Astrocyte (in vitro differentiated cells and primary cell): ENCODE data around the gene SLC17A2. TPM values are rescaled to one million over a fixed set of nuclear protein-coding genes. Genes with fewer than 3 reads are reported as not detected.

Experiments used
- DNase-seq: peaks from one replicate; pipeline ENCODE4 v3.0.0-alpha.2; 2010; ENCODE audit warnings: low read depth
- FAIRE-seq: peaks from 2 replicates; lab custom pipeline; 2011; peaks lifted over from hg19 to GRCh38; lab: Jason Lieb, UNC
- H2AFZ ChIP-seq: 2 replicates; pipeline ENCODE4 v1.6.0; 2012; ENCODE audit warnings: low read depth, low read length, inconsistent platforms
- H3K27ac ChIP-seq: 2 replicates; pipeline ENCODE4 v1.5.1; 2011; ENCODE audit warnings: low read depth, low read length, inconsistent platforms
- H3K27me3 ChIP-seq: 2 replicates; pipeline ENCODE4 v1.6.0; 2011; ENCODE audit warnings: low read length, inconsistent platforms; ENCODE audit not compliant: insufficient read depth
- H3K36me3 ChIP-seq: 2 replicates; pipeline ENCODE4 v1.5.1; 2011; ENCODE audit warnings: low read length, inconsistent platforms; ENCODE audit not compliant: insufficient read depth
- H3K4me1 ChIP-seq: 2 replicates; pipeline ENCODE4 v1.5.1; 2011; ENCODE audit warnings: low read length, inconsistent platforms; ENCODE audit not compliant: insufficient read depth
- H3K4me2 ChIP-seq: 2 replicates; pipeline ENCODE4 v1.6.0; 2012; ENCODE audit warnings: low read length, inconsistent platforms
- H3K4me3 ChIP-seq: 2 replicates; pipeline ENCODE4 v1.5.1; 2011; ENCODE audit warnings: low read depth, mild to moderate bottlenecking, low read length, inconsistent platforms; ENCODE audit not compliant: insufficient read depth
- H3K79me2 ChIP-seq: 2 replicates; pipeline ENCODE4 v1.6.0; 2012; ENCODE audit warnings: mild to moderate bottlenecking, low read length, inconsistent platforms; ENCODE audit not compliant: insufficient read depth
- H3K9ac ChIP-seq: 2 replicates; pipeline ENCODE4 v1.6.0; 2012; ENCODE audit warnings: mild to moderate bottlenecking, low read length, inconsistent platforms
- H3K9me3 ChIP-seq: 2 replicates; pipeline ENCODE4 v1.5.1; 2012; ENCODE audit warnings: low read depth, mild to moderate bottlenecking, low read length, inconsistent platforms; ENCODE audit not compliant: insufficient read depth
- H4K20me1 ChIP-seq: 2 replicates; pipeline ENCODE4 v1.6.0; 2012; ENCODE audit warnings: low read length, inconsistent platforms; ENCODE audit not compliant: insufficient read depth
- H3K27ac Mint-ChIP-seq: one replicate; pipeline ENCODE4 v1.8.0; 2021; ENCODE audit warnings: mild to moderate bottlenecking, mixed read lengths; ENCODE audit not compliant: unreplicated experiment
- H3K27me3 Mint-ChIP-seq: one replicate; pipeline ENCODE4 v1.8.0; 2021; ENCODE audit warnings: low read depth, mixed read lengths; ENCODE audit not compliant: unreplicated experiment
- H3K36me3 Mint-ChIP-seq: one replicate; pipeline ENCODE4 v1.8.0; 2021; ENCODE audit warnings: low read depth, mixed read lengths; ENCODE audit not compliant: unreplicated experiment
- H3K4me1 Mint-ChIP-seq: one replicate; pipeline ENCODE4 v1.8.0; 2021; ENCODE audit warnings: low read depth, mixed read lengths; ENCODE audit not compliant: unreplicated experiment
- H3K4me3 Mint-ChIP-seq: one replicate; pipeline ENCODE4 v1.8.0; 2021; ENCODE audit warnings: mild to moderate bottlenecking, moderate library complexity, mixed read lengths; ENCODE audit not compliant: unreplicated experiment
- H3K9me3 Mint-ChIP-seq: one replicate; pipeline ENCODE4 v1.8.0; 2021; ENCODE audit warnings: mild to moderate bottlenecking, mixed read lengths; ENCODE audit not compliant: unreplicated experiment
- CTCF ChIP-seq: IDR thresholded peaks from 2 replicates; pipeline ENCODE4 v1.5.1; 2011; ENCODE audit warnings: low read depth, mild to moderate bottlenecking, inconsistent platforms, low read length, moderate library complexity; ENCODE audit not compliant: insufficient read depth
- EZH2 ChIP-seq: IDR thresholded peaks from 2 replicates; pipeline ENCODE4 v1.6.1; 2012; ENCODE audit warnings: mild to moderate bottlenecking, low read length, inconsistent platforms; ENCODE audit not compliant: insufficient read depth
- total RNA-seq: library from RNA; stranded (reverse); gene quantifications from 2 replicates; pipeline ENCODE4 v1.2.1, GENCODE V29; 2021

SLC17A2 gene
- total RNA-seq, 1 donor from 2014 or later, result not detected

GRCh38 chr6:25921525-25922203 is 8.8 kb downstream of the SLC17A2 start:
- no peak for TF ChIP-seq EZH2
- TF ChIP-seq CTCF, result no peak
- Histone ChIP-seq H4K20me1 (no peaks in the 10 kb centered on the region), H3K4me1 (no peaks in the 10 kb centered on the region), H3K4me2 (no peak overlapping the region), H3K9ac (no peak overlapping the region), H3K9me3 (no peaks in the 10 kb centered on the region), H3K27ac (no peak overlapping the region), H2AFZ (no peak overlapping the region), H3K4me3 (no peak overlapping the region), H3K79me2 (no peaks in the 10 kb centered on the region), H3K36me3 (no peaks in the 10 kb centered on the region), H3K27me3 (no peaks in the 10 kb centered on the region)
- no peak for DNase-seq
- FAIRE-seq, result no peak
- Mint-ChIP-seq H3K4me1 (no peaks in the 10 kb centered on the region), H3K27ac (no peak overlapping the region), H3K36me3 (no peaks in the 10 kb centered on the region), H3K27me3 (peaks cover 7% of the 10 kb centered on the region), H3K4me3 (no peak overlapping the region), H3K9me3 (no peaks in the 10 kb centered on the region)

GRCh38 chr6:25919657-25920056 is 10.8 kb downstream of the SLC17A2 start:
- no peak overlapping the region for H2AFZ ChIP-seq
- TF ChIP-seq CTCF (no peak), EZH2 (no peak)
- no peak overlapping the region for H3K27ac Mint-ChIP-seq

GRCh38 chr6:25918083-25918683 is 12.3 kb downstream of the SLC17A2 start:
- H3K36me3 Mint-ChIP-seq, result no peaks in the 10 kb centered on the region
- no peak overlapping the region for H3K9ac ChIP-seq
- H3K27ac Mint-ChIP-seq, result no peak overlapping the region
- no peaks in the 10 kb centered on the region for H3K36me3 ChIP-seq
- FAIRE-seq (no peak), DNase-seq (no peak)
- H3K79me2 ChIP-seq, result no peaks in the 10 kb centered on the region
- no peak overlapping the region for H3K27ac ChIP-seq
- no peak overlapping the region for H3K4me3 Mint-ChIP-seq
- H2AFZ ChIP-seq, result no peak overlapping the region
- H3K27me3 ChIP-seq, result no peaks in the 10 kb centered on the region
- no peaks in the 10 kb centered on the region for H3K9me3 ChIP-seq
- no peak for TF ChIP-seq EZH2
- TF ChIP-seq CTCF, result no peak
- no peaks in the 10 kb centered on the region for H3K4me1 ChIP-seq
- peaks cover 2% of the 10 kb centered on the region for H3K27me3 Mint-ChIP-seq
- no peak overlapping the region for H3K4me3 ChIP-seq
- no peaks in the 10 kb centered on the region for H4K20me1 ChIP-seq
- H3K9me3 Mint-ChIP-seq, result no peaks in the 10 kb centered on the region
- H3K4me2 ChIP-seq, result no peak overlapping the region
- H3K4me1 Mint-ChIP-seq, result peaks cover 2% of the 10 kb centered on the region

More at GRCh38 chr6:25919657-25920056, 10.8 kb downstream of the SLC17A2 start:
- no peaks in the 10 kb centered on the region for H3K27me3 ChIP-seq
- H3K27ac ChIP-seq, result no peak overlapping the region
- no peak overlapping the region for H3K4me3 ChIP-seq
- Mint-ChIP-seq H3K4me1 (no peaks in the 10 kb centered on the region), H3K9me3 (no peaks in the 10 kb centered on the region), H3K4me3 (no peak overlapping the region), H3K36me3 (no peaks in the 10 kb centered on the region), H3K27me3 (peaks cover 6% of the 10 kb centered on the region)
- no peaks in the 10 kb centered on the region for H4K20me1 ChIP-seq
- no peaks in the 10 kb centered on the region for H3K36me3 ChIP-seq
- DNase-seq, result no peak
- no peak overlapping the region for H3K9ac ChIP-seq
- no peaks in the 10 kb centered on the region for H3K4me1 ChIP-seq
- H3K4me2 ChIP-seq, result no peak overlapping the region
- no peaks in the 10 kb centered on the region for H3K79me2 ChIP-seq
- no peaks in the 10 kb centered on the region for H3K9me3 ChIP-seq
- no peak for FAIRE-seq
